Activated CD8-positive, alpha-beta T cell treated with anti-CD3 and anti-CD28 coated beads, Interleukin-2, amount 10 ng/mL, durations not matched to agents 7 days and 5 days (primary cell): ENCODE results near the gene AHDC1. TPM values are rescaled to one million over a fixed set of nuclear protein-coding genes. Genes with fewer than 3 reads are reported as not detected.

Experiments used
- ATAC-seq: fragments of 150-1000 bp; cut with Tn5 transposase; one replicate; pipeline ENCODE4 v1.10.0; 2021; ENCODE audit warnings: moderate library complexity
- CTCF ChIA-PET: fragments of 350-600 bp; sonication (Branson Sonifier 250); formaldehyde crosslinking; loops from one replicate; lab custom pipeline; 2021; ENCODE audit warnings: antibody characterized with exemption; lab: Charles Lee
- POLR2A ChIA-PET: fragments of 350-600 bp; sonication (Branson Sonifier 250); formaldehyde crosslinking; loops from one replicate; lab custom pipeline; 2021; ENCODE audit warnings: antibody characterized with exemption; lab: Charles Lee
- DNase-seq: peaks from one replicate; pipeline ENCODE4 v3.0.0-alpha.2; 2020
- H3K27ac Mint-ChIP-seq: one replicate; pipeline ENCODE4 v1.8.0; 2021; ENCODE audit warnings: mild to moderate bottlenecking, mixed read lengths
- H3K27me3 Mint-ChIP-seq: one replicate; pipeline ENCODE4 v1.8.0; 2021; ENCODE audit warnings: low read depth, mixed read lengths
- H3K36me3 Mint-ChIP-seq: one replicate; pipeline ENCODE4 v1.8.0; 2021; ENCODE audit warnings: low read depth, mixed read lengths
- H3K4me1 Mint-ChIP-seq: one replicate; pipeline ENCODE4 v1.8.0; 2021; ENCODE audit warnings: low read depth, mixed read lengths
- H3K4me3 Mint-ChIP-seq: one replicate; pipeline ENCODE4 v1.8.0; 2021; ENCODE audit warnings: mild to moderate bottlenecking, mixed read lengths
- H3K9me3 Mint-ChIP-seq: one replicate; pipeline ENCODE4 v1.8.0; 2022; ENCODE audit warnings: mixed read lengths; ENCODE audit not compliant: insufficient read depth
- total RNA-seq, 2 experiments: library from RNA; stranded (reverse); gene quantifications; one replicate each; pipeline ENCODE4 v1.2.3, GENCODE V29; 2021

AHDC1 gene
- total RNA-seq, 2 experiments from 2014 or later = 20.9 to 22.7 TPM

- no peak overlapping the region for H3K4me3 Mint-ChIP-seq
- ChIA-PET POLR2A (no interaction called here), CTCF (interaction anchor here (10.5 kb wide), 1 partner anchor 20 kb away, joined by 113 read pairs; no protein-coding TSS in a partner anchor)
- peaks cover 9% of the 10 kb centered on the region for H3K4me1 Mint-ChIP-seq
- DNase-seq (no peak), ATAC-seq (no peak)
- H3K27ac Mint-ChIP-seq = no peak overlapping the region
- H3K9me3 Mint-ChIP-seq = no peaks in the 10 kb centered on the region
- peaks cover 11% of the 10 kb centered on the region for H3K27me3 Mint-ChIP-seq
- H3K36me3 Mint-ChIP-seq = no peaks in the 10 kb centered on the region
Measured at GRCh38 chr1:27574001-27574781, 29.8 kb downstream of the AHDC1 start.

- POLR2A ChIA-PET = no interaction called here
- Mint-ChIP-seq H3K4me3 (no peak overlapping the region), H3K27ac (no peak overlapping the region), H3K27me3 (peaks cover 11% of the 10 kb centered on the region), H3K9me3 (no peaks in the 10 kb centered on the region), H3K36me3 (no peaks in the 10 kb centered on the region), H3K4me1 (peaks cover 20% of the 10 kb centered on the region)
- ATAC-seq (no peak), DNase-seq (no peak)
- CTCF ChIA-PET = interaction anchor here (7.1 to 10.5 kb wide), 2 partner anchors 18 to 34 kb away, joined by 87 to 113 read pairs; partner anchors contain the start of gene AHDC1
Measured at GRCh38 chr1:27572679-27573426, 31.1 kb downstream of the AHDC1 start.

GRCh38 chr1:27572019-27572678, 31.8 kb downstream of the AHDC1 start:
- Mint-ChIP-seq H3K27ac (no peak overlapping the region), H3K27me3 (peaks cover 11% of the 10 kb centered on the region), H3K4me3 (no peak overlapping the region), H3K4me1 (peaks cover 24% of the 10 kb centered on the region), H3K9me3 (no peaks in the 10 kb centered on the region), H3K36me3 (no peaks in the 10 kb centered on the region)
- CTCF ChIA-PET = interaction anchor here (4.8 to 10.5 kb wide), 3 partner anchors 18 to 90 kb away, joined by 25 to 113 read pairs (median 87); partner anchors contain the start of gene AHDC1
- POLR2A ChIA-PET = no interaction called here
- no peak for DNase-seq
- ATAC-seq = no peak

- DNase-seq (no peak), ATAC-seq (no peak)
- no peaks in the 10 kb centered on the region for H3K36me3 Mint-ChIP-seq
- ChIA-PET CTCF (interaction anchor here (4.0 to 10.5 kb wide), 4 partner anchors 17 to 91 kb away, joined by 21 to 113 read pairs (median 56); partner anchors contain the start of gene AHDC1), POLR2A (no interaction called here)
- H3K4me3 Mint-ChIP-seq = no peak overlapping the region
- no peaks in the 10 kb centered on the region for H3K9me3 Mint-ChIP-seq
- peaks cover 7% of the 10 kb centered on the region for H3K27me3 Mint-ChIP-seq
- no peak overlapping the region for H3K27ac Mint-ChIP-seq
- H3K4me1 Mint-ChIP-seq = peaks cover 23% of the 10 kb centered on the region
Measured at GRCh38 chr1:27571439-27572018, 32.4 kb downstream of the AHDC1 start.

- H3K27ac Mint-ChIP-seq = no peak overlapping the region
Measured at GRCh38 chr1:27570784-27571183, 33.2 kb downstream of the AHDC1 start.

GRCh38 chr1:27570356-27570755, 33.6 kb downstream of the AHDC1 start:
- POLR2A ChIA-PET = no interaction called here
- no peak overlapping the region for H3K4me3 Mint-ChIP-seq

More at GRCh38 chr1:27570784-27571183, 33.2 kb downstream of the AHDC1 start:
- ChIA-PET CTCF (interaction anchor here (3.7 to 10.5 kb wide), 5 partner anchors 11 to 91 kb away, joined by 21 to 113 read pairs (median 25); partner anchors contain the start of gene AHDC1), POLR2A (no interaction called here)
- peaks cover 3% of the 10 kb centered on the region for H3K27me3 Mint-ChIP-seq
- H3K9me3 Mint-ChIP-seq = no peaks in the 10 kb centered on the region
- H3K4me3 Mint-ChIP-seq = no peak overlapping the region
- ATAC-seq (no peak), DNase-seq (no peak)
- H3K36me3 Mint-ChIP-seq = no peaks in the 10 kb centered on the region
- H3K4me1 Mint-ChIP-seq = peaks cover 25% of the 10 kb centered on the region

GRCh38 chr1:27569506-27570291, 34.2 kb downstream of the AHDC1 start:
- ChIA-PET CTCF (interaction anchor here (1.4 to 10.5 kb wide), 12 partner anchors 9 to 273 kb away, joined by 5 to 113 read pairs (median 16); partner anchors contain the start of gene AHDC1), POLR2A (interaction anchor here (1.0 to 1.7 kb wide), 2 partner anchors 48 to 93 kb away, joined by 3 to 5 read pairs; no protein-coding TSS in a partner anchor)
- no peak overlapping the region for H3K4me3 Mint-ChIP-seq
- no peaks in the 10 kb centered on the region for H3K9me3 Mint-ChIP-seq
- no peak for ATAC-seq
- H3K4me1 Mint-ChIP-seq = peaks cover 25% of the 10 kb centered on the region
- DNase-seq = no peak
- peak overlapping the region; percentile 77 for H3K27ac Mint-ChIP-seq
- H3K27me3 Mint-ChIP-seq = peaks cover 3% of the 10 kb centered on the region
- no peaks in the 10 kb centered on the region for H3K36me3 Mint-ChIP-seq

More at GRCh38 chr1:27570356-27570755, 33.6 kb downstream of the AHDC1 start:
- no peak overlapping the region for H3K27ac Mint-ChIP-seq
- CTCF ChIA-PET = interaction anchor here (3.7 to 10.5 kb wide), 5 partner anchors 11 to 92 kb away, joined by 21 to 113 read pairs (median 25); partner anchors contain the start of gene AHDC1
- H3K36me3 Mint-ChIP-seq = no peaks in the 10 kb centered on the region
- H3K27me3 Mint-ChIP-seq = peaks cover 3% of the 10 kb centered on the region
- no peaks in the 10 kb centered on the region for H3K9me3 Mint-ChIP-seq
- peaks cover 25% of the 10 kb centered on the region for H3K4me1 Mint-ChIP-seq
- DNase-seq (no peak), ATAC-seq (no peak)

GRCh38 chr1:27569088-27569460, 34.9 kb downstream of the AHDC1 start:
- Mint-ChIP-seq H3K27ac (peak overlapping the region; percentile 77), H3K4me1 (peaks cover 25% of the 10 kb centered on the region), H3K36me3 (no peaks in the 10 kb centered on the region), H3K9me3 (no peaks in the 10 kb centered on the region), H3K4me3 (peak overlapping the region; percentile 64), H3K27me3 (peaks cover 3% of the 10 kb centered on the region)
- POLR2A ChIA-PET = interaction anchor here (0.6 to 1.7 kb wide), 4 partner anchors 12 to 94 kb away, joined by 3 to 5 read pairs (median 4); no protein-coding TSS in a partner anchor
- ATAC-seq (no peak), DNase-seq (no peak)
- CTCF ChIA-PET = interaction anchor here (0.6 to 10.5 kb wide), 18 partner anchors 10 to 273 kb away, joined by 4 to 113 read pairs (median 8); partner anchors contain the start of gene AHDC1

- Mint-ChIP-seq H3K4me1 (peaks cover 29% of the 10 kb centered on the region), H3K27ac (peak overlapping the region; percentile 46), H3K36me3 (no peaks in the 10 kb centered on the region), H3K9me3 (no peaks in the 10 kb centered on the region), H3K4me3 (peak overlapping the region; percentile 64), H3K27me3 (no peaks in the 10 kb centered on the region)
- DNase-seq (peak; percentile 94), ATAC-seq (peak; percentile 98)
- CTCF ChIA-PET = interaction anchor here (0.6 to 10.5 kb wide), 23 partner anchors 9 to 272 kb away, joined by 3 to 113 read pairs (median 6); partner anchors contain the start of gene AHDC1
- POLR2A ChIA-PET = interaction anchor here (0.6 to 1.7 kb wide), 6 partner anchors 12 to 95 kb away, joined by 3 to 5 read pairs (median 3); no protein-coding TSS in a partner anchor
Measured at GRCh38 chr1:27568300-27569087, 35.5 kb downstream of the AHDC1 start.
